OCI-LY1 (cell line): ENCODE data around the gene ZYG11B.

Experiments used
- EZH2 ChIP-seq: fragments of 200-600 bp; sonication (generic), shearing (Covaris generic); IDR thresholded peaks from 2 replicates; pipeline ENCODE4 v1.8.0; 2017; ENCODE audit warnings: borderline replicate concordance, mixed run types, mild to moderate bottlenecking, antibody characterized with exemption, low read length, moderate library complexity, mixed read lengths
- TF ChIP-seq, protein P1 (sequence below): fragments of 200-600 bp; sonication (generic), shearing (Covaris generic); IDR thresholded peaks from 2 replicates; pipeline ENCODE4 v1.5.1; 2017; ENCODE audit warnings: mild to moderate bottlenecking, antibody characterized with exemption, low read length, moderate library complexity, mixed read lengths

DNA sequence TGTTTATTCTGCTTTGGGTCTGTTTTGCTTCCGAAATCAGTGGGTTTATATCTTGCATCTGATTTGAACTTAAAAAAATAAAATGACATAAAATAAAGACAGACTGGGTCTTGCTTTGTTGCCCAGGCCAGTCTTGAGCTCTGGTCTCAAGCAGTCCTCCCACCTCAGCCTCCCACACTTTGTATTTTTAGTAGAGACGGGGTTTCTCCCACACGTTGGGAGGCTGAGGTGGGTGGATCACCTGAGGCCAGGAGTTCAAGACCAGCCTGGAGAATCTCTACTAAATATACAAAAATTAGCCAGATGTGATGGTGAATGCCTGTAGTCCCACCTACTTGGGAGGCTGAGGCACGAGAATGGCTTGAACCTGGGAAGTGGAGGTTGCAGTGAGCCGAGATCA, 122.2 kb downstream of the ZYG11B start:
- TF ChIP-seq, protein P1, sequence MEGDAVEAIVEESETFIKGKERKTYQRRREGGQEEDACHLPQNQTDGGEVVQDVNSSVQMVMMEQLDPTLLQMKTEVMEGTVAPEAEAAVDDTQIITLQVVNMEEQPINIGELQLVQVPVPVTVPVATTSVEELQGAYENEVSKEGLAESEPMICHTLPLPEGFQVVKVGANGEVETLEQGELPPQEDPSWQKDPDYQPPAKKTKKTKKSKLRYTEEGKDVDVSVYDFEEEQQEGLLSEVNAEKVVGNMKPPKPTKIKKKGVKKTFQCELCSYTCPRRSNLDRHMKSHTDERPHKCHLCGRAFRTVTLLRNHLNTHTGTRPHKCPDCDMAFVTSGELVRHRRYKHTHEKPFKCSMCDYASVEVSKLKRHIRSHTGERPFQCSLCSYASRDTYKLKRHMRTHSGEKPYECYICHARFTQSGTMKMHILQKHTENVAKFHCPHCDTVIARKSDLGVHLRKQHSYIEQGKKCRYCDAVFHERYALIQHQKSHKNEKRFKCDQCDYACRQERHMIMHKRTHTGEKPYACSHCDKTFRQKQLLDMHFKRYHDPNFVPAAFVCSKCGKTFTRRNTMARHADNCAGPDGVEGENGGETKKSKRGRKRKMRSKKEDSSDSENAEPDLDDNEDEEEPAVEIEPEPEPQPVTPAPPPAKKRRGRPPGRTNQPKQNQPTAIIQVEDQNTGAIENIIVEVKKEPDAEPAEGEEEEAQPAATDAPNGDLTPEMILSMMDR: no peak
- TF ChIP-seq EZH2: no peak
